Aorta (tissue), 5 donors: ENCODE data around the gene BEAN1. TPM values are rescaled to one million over a fixed set of nuclear protein-coding genes. Genes with fewer than 3 reads are reported as not detected.
A peak's percentile ranks its signal among the peaks of the same experiment; 100 is the strongest.
"Not testable (repeated sequence)": the region's sequence is repeated elsewhere in the genome, so short reads cannot be mapped to it uniquely, and the experiment has no call there.

ENCODE experiments used
- ATAC-seq: fragments of 200-7000 bp; cut with Tn5 transposase; one replicate; pipeline ENCODE4 v1.9.1; 2022; ENCODE audit warnings: moderate library complexity; ENCODE audit not compliant: low FRiP score
- DNase-seq, 2 donors: peaks; one replicate each; pipeline ENCODE4 v3.0.0-alpha.2; 2020
- H3K27ac ChIP-seq, 2 donors: one replicate each; pipeline ENCODE4 v1.5.1; 2013; ENCODE audit warnings: low read length in 2 of 2, mild to moderate bottlenecking in 2 of 2, moderate library complexity in 2 of 2, control low read depth in 1 of 2, inconsistent platforms in 1 of 2, low read depth in 1 of 2
- H3K27me3 ChIP-seq, 2 donors: one replicate each; pipeline ENCODE4 v1.6.1; 2013; ENCODE audit warnings: control low read depth in 1 of 2, low read length in 1 of 2, mild to moderate bottlenecking in 1 of 2, moderate library complexity in 1 of 2; ENCODE audit not compliant: insufficient read depth in 2 of 2, control insufficient read depth in 1 of 2
- H3K36me3 ChIP-seq, 2 donors: one replicate each; pipeline ENCODE4 v1.6.1; 2013; ENCODE audit warnings: control low read depth in 1 of 2, low read length in 1 of 2, mild to moderate bottlenecking in 1 of 2; ENCODE audit not compliant: insufficient read depth in 2 of 2, control insufficient read depth in 1 of 2
- H3K4me1 ChIP-seq, 2 donors: one replicate each; pipeline ENCODE4 v1.6.1; 2013; ENCODE audit warnings: low read length in 2 of 2, control low read depth in 1 of 2, mild to moderate bottlenecking in 1 of 2, moderate library complexity in 1 of 2; ENCODE audit not compliant: insufficient read depth in 2 of 2, control insufficient read depth in 1 of 2
- H3K4me3 ChIP-seq, 2 donors: one replicate each; pipeline ENCODE4 v1.5.1; 2013; ENCODE audit warnings: low read length in 2 of 2, control low read depth in 1 of 2, mild to moderate bottlenecking in 1 of 2
- H3K9me3 ChIP-seq: one replicate; pipeline ENCODE4 v1.6.1; 2013; ENCODE audit warnings: mild to moderate bottlenecking, low read length; ENCODE audit not compliant: control insufficient read depth
- WGBS, 2 donors: extraction: QIAGEN DNeasy Blood & Tissue Kit; methylation state at CpG; one replicate each; pipeline ENCODE4 v1.1.7; 2013; 5-methylcytosine and 5-hydroxymethylcytosine counted together
- intact Hi-C, 2 donors: fragments of 100-400 bp; cut with DNase I; formaldehyde crosslinking; loops; one replicate each; pipeline versions ENCODE4 v1.14.2 to v1.15.0; 2022
- polyA plus RNA-seq, 2 donors: library from polyadenylated mRNA; stranded (reverse); fragments of 200-250 nt; gene quantifications; one replicate each; pipeline ENCODE4 v1.2.3, GENCODE V29; 2013
- total RNA-seq, 2 donors: library from RNA; stranded (reverse); fragmentation: NEBNext Ultra II Directional; extraction: Animal tissue kit (Norgen Biotek cat#: 25700); gene quantifications; one replicate each; pipeline ENCODE4 v1.2.1, GENCODE V29; 2021
- donor health status: healthy with polysubstance abuse.
- donor health status: Bipolar disorder and iron deficiency.
- donor health status: DM: no; HTN: no; CAD: no.
- donor health status: DM: no; HTN: no; CAD: no.
- donor health status: DM: yes; HTN: yes; CAD: no.

BEAN1 gene
- total and polyA plus RNA-seq, 4 donors: 0.13 to 1.8 (median 0.46) TPM

DNA sequence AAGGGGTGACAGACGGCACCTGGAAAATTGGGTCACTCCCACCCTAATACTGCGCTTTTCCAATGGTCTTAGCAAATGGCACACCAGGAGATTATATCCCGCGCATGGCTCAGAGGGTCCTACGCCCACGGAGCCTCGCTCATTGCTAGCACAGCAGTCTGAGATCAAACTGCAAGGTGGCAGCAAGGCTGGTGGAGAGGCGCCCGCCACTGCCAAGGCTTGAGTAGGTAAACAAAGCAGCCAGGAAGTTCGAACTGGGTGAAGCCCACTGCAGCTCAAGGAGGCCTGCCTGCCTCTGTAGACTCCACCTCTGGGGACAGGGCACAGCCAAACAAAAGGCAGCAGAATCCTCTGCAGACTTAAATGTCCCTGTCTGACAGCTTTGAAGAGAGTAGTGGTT, 69.1 kb downstream of the BEAN1 start:
- peak in 1 of 2 donors; percentile 21 for DNase-seq
- H3K36me3 ChIP-seq, ATAC-seq, H3K27me3 ChIP-seq, H3K4me1 ChIP-seq, H3K4me3 ChIP-seq, H3K27ac ChIP-seq, intact Hi-C loops, H3K9me3 ChIP-seq: not testable (repeated sequence)
- WGBS, 2 donors: 93 to 96% methylated on average over 3 to 10 of the region's 10 CpGs

DNA sequence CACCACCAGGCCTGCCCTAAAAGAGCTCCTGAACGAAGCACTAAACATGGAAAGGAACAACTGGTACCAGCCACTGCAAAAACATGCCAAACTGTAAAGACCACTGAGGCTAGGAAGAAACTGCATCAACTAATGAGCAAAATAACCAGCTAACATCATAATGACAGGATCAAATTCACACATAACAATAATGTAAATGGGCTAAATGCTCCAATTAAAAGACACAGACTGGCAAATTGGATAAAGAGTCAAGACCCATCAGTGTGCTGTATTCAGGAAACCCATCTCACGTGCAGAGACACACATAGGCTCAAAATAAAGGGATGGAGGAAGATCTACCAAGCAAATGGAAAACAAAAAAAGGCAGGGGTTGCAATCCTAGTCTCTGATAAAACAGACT, 70.8 kb downstream of the BEAN1 start:
- DNase-seq, H3K9me3 ChIP-seq, H3K4me1 ChIP-seq, H3K4me3 ChIP-seq, H3K27me3 ChIP-seq, H3K27ac ChIP-seq, H3K36me3 ChIP-seq, ATAC-seq, intact Hi-C loops: not testable (repeated sequence)
- WGBS, 2 donors: 84 to 89% methylated on average over 1 of the region's 2 CpGs

DNA sequence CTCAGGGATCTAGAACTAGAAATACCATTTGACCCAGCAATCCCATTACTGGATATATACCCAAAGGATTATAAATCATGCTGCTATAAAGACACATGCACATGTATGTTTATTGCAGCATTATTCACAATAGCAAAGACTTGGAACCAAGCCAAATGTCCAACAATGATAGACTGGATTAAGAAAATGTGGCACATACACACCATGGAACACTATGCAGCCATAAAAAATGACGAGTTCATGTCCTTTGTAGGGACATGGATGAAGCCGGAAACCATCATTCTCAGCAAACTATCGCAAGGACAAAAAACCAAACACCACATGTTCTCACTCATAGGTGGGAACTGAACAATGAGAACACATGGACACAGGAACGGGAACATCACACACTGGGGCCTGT, 74.5 kb downstream of the BEAN1 start:
- intact Hi-C loops, DNase-seq, H3K4me3 ChIP-seq, ATAC-seq, H3K9me3 ChIP-seq, H3K27me3 ChIP-seq, H3K4me1 ChIP-seq, H3K27ac ChIP-seq, H3K36me3 ChIP-seq: not testable (repeated sequence)
- 93 to 95% methylated on average over 4 of the region's 4 CpGs for WGBS, 2 donors

DNA sequence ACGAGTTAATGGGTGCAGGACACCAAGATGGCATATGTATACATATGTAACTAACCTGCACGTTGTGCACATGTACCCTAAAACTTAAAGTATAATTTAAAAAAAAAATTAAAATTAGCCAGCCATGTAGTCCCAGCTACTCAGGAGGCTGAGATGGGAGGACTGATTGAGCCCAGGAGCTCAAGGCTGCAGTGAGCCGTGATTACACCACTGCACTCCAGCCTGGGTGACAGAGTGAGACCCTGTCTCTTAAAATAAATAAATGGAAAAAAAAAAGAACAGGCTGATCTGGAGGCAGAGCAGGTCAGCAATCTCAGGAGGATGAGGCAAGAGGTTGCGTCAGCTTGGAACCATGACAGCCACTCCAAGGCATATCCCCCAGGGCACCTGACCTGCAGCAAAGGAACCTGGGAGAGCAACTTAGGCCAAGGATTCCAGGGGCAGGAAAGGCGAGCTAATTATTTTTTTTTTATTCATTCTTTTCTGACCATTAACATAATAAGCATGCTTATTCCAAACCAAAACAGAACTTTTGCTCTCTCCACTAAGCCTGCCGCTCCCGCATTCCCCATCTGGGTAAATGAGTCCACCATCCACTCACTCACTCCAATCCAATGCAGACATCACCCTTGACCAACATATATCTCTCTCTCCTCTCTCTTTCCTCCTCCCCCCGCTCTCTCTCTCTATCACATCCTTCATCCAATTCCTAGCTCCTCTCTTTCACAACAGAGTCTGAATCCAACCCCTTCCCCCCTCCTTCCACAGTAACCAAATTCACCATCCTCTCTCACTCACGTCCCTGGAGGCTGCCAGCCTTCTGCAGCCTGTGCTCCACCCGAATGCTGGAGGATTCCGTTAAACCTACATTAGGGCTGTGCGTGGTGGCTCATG, 75.2 kb downstream of the BEAN1 start:
- DNase-seq: peak; percentile 49 to 79
- H3K4me3 ChIP-seq: no peak overlapping the region
- ATAC-seq: peak; percentile 90
- no peaks in the 10 kb centered on the region for H3K27me3 ChIP-seq
- peaks cover 2 to 3% of the 10 kb centered on the region in 2 donors for H3K4me1 ChIP-seq
- H3K9me3 ChIP-seq: no peaks in the 10 kb centered on the region
- intact Hi-C loops: no loop called here
- 46 to 47% methylated on average over 12 of the region's 12 CpGs for WGBS, 2 donors
- H3K36me3 ChIP-seq: no peaks in the 10 kb centered on the region
- H3K27ac ChIP-seq: peak overlapping the region in 1 of 2 donors; percentile 64

DNA sequence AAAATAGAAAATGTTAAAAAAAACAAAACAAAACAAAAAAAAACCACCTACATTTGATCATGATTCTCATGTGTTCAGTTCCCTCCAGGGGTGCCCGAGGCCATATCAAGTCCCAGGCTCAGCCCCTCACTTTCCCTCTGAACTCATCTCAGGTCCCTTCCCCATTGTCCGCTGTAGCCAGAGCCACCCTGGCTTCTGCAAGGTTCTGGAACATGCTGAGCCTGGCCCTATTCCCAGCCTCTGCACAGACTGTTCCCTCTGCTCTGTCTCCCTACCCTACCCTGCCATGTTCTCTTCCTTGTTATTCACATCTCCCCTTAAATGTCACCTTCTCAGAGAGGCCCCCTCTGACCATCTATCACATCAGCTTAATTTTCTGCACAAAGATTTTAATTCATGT, 75.9 kb downstream of the BEAN1 start:
- 17 to 18% methylated on average over 2 of the region's 2 CpGs for WGBS, 2 donors
- DNase-seq (peak; percentile 54 to 70), ATAC-seq (peak; percentile 86)
- no peaks in the 10 kb centered on the region for H3K36me3 ChIP-seq
- H3K9me3 ChIP-seq: no peaks in the 10 kb centered on the region
- intact Hi-C loops: no loop called here
- H3K27me3 ChIP-seq: no peaks in the 10 kb centered on the region
- no peak overlapping the region for H3K4me3 ChIP-seq
- H3K27ac ChIP-seq: peak overlapping the region in 1 of 2 donors; percentile 61
- peaks cover 2 to 3% of the 10 kb centered on the region in 2 donors for H3K4me1 ChIP-seq

DNA sequence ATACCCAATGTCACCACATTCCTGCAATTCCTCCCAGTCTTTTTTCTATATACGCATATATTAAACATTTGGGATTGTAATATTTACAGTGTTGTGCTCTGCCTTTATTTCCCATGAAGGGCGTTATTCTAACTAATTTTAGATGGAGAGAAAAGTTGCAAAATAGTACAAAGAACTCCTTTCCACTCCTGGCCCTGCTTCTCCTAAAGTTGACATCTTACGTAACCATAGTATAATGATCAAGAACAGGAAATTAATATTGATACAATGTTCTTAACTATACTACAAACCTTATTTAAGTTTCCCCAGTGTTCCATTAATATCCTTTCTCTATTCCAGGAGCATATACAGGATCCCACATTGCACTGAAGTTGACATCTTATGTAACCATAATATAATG, 76.5 kb downstream of the BEAN1 start:
- Histone ChIP-seq H3K9me3 (no peaks in the 10 kb centered on the region), H3K27me3 (no peaks in the 10 kb centered on the region), H3K4me3 (no peak overlapping the region), H3K27ac (no peak overlapping the region), H3K36me3 (no peaks in the 10 kb centered on the region), H3K4me1 (peaks cover 2 to 3% of the 10 kb centered on the region in 2 donors)
- DNase-seq (no peak), ATAC-seq (no peak)
- 54 to 59% methylated on average over 3 of the region's 3 CpGs for WGBS, 2 donors
- intact Hi-C loops: no loop called here

DNA sequence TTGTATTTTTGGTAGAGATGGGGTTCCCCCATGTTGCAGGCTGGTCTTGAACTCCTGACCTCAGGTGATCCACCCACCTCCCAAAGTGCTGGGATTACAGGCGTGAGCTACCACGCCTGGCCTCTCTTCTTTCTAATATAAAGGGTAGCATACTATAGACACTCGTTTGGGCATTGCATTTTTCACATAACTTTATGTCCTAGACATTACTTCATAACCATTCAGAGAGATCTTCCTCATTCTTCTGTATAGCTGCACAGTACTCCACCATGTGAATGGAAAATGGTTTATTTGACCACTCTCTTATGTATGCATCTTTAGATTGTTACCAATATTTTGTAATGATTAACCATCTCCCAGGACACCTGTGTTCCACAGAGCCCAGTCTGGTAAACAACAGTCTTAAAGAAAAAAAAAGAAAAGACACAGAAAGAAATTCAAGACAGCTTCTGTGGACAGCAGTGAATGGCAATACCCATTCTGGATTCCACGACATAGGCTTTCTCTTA, 80.7 kb downstream of the BEAN1 start:
- no peak for DNase-seq
- H3K4me1 ChIP-seq: peaks cover 6 to 8% of the 10 kb centered on the region in 2 donors
- H3K27me3 ChIP-seq: no peaks in the 10 kb centered on the region
- H3K4me3 ChIP-seq: no peak overlapping the region
- WGBS, 2 donors: 67 to 69% methylated on average over 4 of the region's 4 CpGs
- ATAC-seq: no peak
- intact Hi-C loops: no loop called here
- no peaks in the 10 kb centered on the region for H3K36me3 ChIP-seq
- no peak overlapping the region for H3K27ac ChIP-seq
- no peaks in the 10 kb centered on the region for H3K9me3 ChIP-seq

DNA sequence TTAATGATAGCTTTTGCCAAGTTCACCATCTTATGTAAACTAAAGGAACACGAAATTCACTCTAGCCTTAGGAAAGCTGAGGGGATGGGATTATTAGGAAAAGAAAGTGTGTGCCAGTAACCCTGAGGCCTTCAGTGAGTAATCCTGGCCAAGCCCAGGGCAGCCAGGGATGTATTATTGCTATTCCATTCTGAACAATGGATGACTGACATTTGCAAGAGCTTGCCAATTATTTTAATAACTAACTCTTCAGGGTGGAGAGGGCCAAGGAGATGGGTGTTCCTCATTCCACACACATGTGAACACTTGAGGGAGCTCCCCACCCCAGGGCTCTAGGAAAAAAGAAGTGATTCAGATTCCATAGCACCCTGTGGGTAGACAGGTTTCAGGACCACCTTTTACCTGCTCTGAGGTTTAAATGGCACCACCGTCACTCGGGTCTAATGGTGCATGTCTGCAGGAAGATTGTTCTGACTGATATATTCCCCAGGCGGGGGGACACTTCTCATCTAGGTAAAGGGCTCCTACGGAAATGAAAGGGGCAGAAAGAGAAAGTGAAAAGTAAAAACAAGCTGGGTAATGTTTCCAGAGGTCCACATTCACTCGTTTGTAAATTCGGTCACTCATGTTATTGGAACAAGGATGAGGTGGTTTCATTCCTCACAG, 81.3 kb downstream of the BEAN1 start:
- Histone ChIP-seq H3K4me1 (peaks cover 6% of the 10 kb centered on the region in 2 donors), H3K36me3 (no peaks in the 10 kb centered on the region), H3K27me3 (no peaks in the 10 kb centered on the region), H3K27ac (peak overlapping the region in 1 of 2 donors; percentile 21), H3K9me3 (no peaks in the 10 kb centered on the region), H3K4me3 (no peak overlapping the region)
- 49 to 52% methylated on average over 7 of the region's 7 CpGs for WGBS, 2 donors
- ATAC-seq (no peak), DNase-seq (no peak)
- intact Hi-C loops: no loop called here
